PFSK-1 (cell line): Measurements from ENCODE around the gene HECA.
A peak's percentile ranks its signal among the peaks of the same experiment; 100 is the strongest.

Source experiments
- FOXP2 ChIP-seq: optimal IDR thresholded peaks from 2 replicates; pipeline ENCODE3; 2011; ENCODE audit warnings: borderline replicate concordance, control low read depth, inconsistent platforms; ENCODE audit not compliant: insufficient read depth; ENCODE audit errors: extremely low read length, extremely low read depth
- POLR2AphosphoS5 ChIP-seq: IDR thresholded peaks from 2 replicates; pipeline ENCODE4 v1.6.1; 2012; ENCODE audit warnings: low read depth, mild to moderate bottlenecking, control low read depth, low read length, moderate library complexity
- REST ChIP-seq, 2 experiments: IDR thresholded peaks; 2 replicates each; pipeline versions ENCODE4 v1.6.1 to v1.8.0; 2011 to 2012; ENCODE audit warnings: low read depth in 2 of 2, low read length in 2 of 2, control low read depth in 1 of 2, inconsistent platforms in 1 of 2, mild to moderate bottlenecking in 1 of 2, moderate library complexity in 1 of 2; ENCODE audit not compliant: insufficient read depth in 1 of 2
- SIN3A ChIP-seq: IDR thresholded peaks from 2 replicates; pipeline ENCODE4 v1.6.1; 2012; ENCODE audit warnings: mild to moderate bottlenecking, low read length, moderate library complexity, borderline replicate concordance; ENCODE audit not compliant: insufficient read depth
- TAF1 ChIP-seq: IDR thresholded peaks from 2 replicates; pipeline ENCODE4 v1.6.1; 2012; ENCODE audit warnings: low read length, control low read depth, borderline replicate concordance; ENCODE audit not compliant: insufficient read depth

The HECA gene

GRCh38 chr6:139117734-139118133, 17.1 kb upstream of the HECA start:
- TF ChIP-seq POLR2AphosphoS5 (no peak), TAF1 (no peak), REST (IDR thresholded peaks at IDR 0.05; ENCODE audit: insufficient read depth in 1 of 2, low read depth in 2 of 2, low read length in 2 of 2) (no peak), SIN3A (no peak), FOXP2 (no peak)

GRCh38 chr6:139119552-139119951, 15.3 kb upstream of the HECA start:
- TF ChIP-seq SIN3A, result no peak
- no peak for TF ChIP-seq FOXP2
- TF ChIP-seq TAF1, result no peak
- no peak for TF ChIP-seq POLR2AphosphoS5
- no peak for TF ChIP-seq REST (IDR thresholded peaks at IDR 0.05; ENCODE audit: insufficient read depth in 1 of 2, low read depth in 2 of 2, low read length in 2 of 2)

- peak; percentile 33 for TF ChIP-seq FOXP2
- TF ChIP-seq SIN3A, result no peak
Observed at GRCh38 chr6:139124887-139125672, 9.8 kb upstream of the HECA start.

- no peak for TF ChIP-seq SIN3A
- no peak for TF ChIP-seq TAF1
- TF ChIP-seq POLR2AphosphoS5, result no peak
- no peak for TF ChIP-seq REST (IDR thresholded peaks at IDR 0.05; ENCODE audit: insufficient read depth in 1 of 2, low read depth in 2 of 2, low read length in 2 of 2)
- TF ChIP-seq FOXP2, result no peak
Observed at GRCh38 chr6:139126255-139126654, 8.6 kb upstream of the HECA start.

- TF ChIP-seq POLR2AphosphoS5, result no peak
- no peak for TF ChIP-seq TAF1
- TF ChIP-seq SIN3A, result no peak
- TF ChIP-seq REST (IDR thresholded peaks at IDR 0.05; ENCODE audit: insufficient read depth in 1 of 2, low read depth in 2 of 2, low read length in 2 of 2), result no peak
- TF ChIP-seq FOXP2, result no peak
Observed at GRCh38 chr6:139126931-139127330, 7.9 kb upstream of the HECA start.
